K562 (cell line): Measurements from ENCODE around the gene USP22. TPM values are rescaled to one million over a fixed set of nuclear protein-coding genes. Genes with fewer than 3 reads are reported as not detected.

Experiments
- ARID4B ChIP-seq: sonication (generic); formaldehyde crosslinking; IDR thresholded peaks from 2 replicates; pipeline ENCODE4 v1.8.0; 2022; ENCODE audit warnings: mild to moderate bottlenecking, missing genetic modification reagents
- CHD4 ChIP-seq: fragments of 200-600 bp; sonication (generic); IDR thresholded peaks from 3 replicates; pipeline ENCODE4 v1.6.1; 2012; ENCODE audit warnings: low read depth, mild to moderate bottlenecking, mixed read lengths, low read length, inconsistent platforms; ENCODE audit not compliant: insufficient read depth, insufficient replicate concordance, poor library complexity, severe bottlenecking
- EGR1 ChIP-seq: fragments of 450-650 bp; conservative IDR thresholded peaks from 2 replicates; pipeline ENCODE4 v1.6.1; 2017; ENCODE audit warnings: mild to moderate bottlenecking
- GTF2F1 ChIP-seq: IDR thresholded peaks from 2 replicates; pipeline ENCODE4 v1.6.1; 2011; ENCODE audit warnings: low read depth, low read length, improper control_type of control experiment
- HEY1 ChIP-seq: fragments of 250-450 bp; sonication (Bioruptor Pico); IDR thresholded peaks from 2 replicates; pipeline ENCODE4 v1.5.0; 2020; ENCODE audit warnings: mild to moderate bottlenecking, moderate library complexity, borderline replicate concordance
- MAFK ChIP-seq: IDR thresholded peaks from 2 replicates; pipeline ENCODE4 v1.6.1; 2011; ENCODE audit warnings: low read length, improper control_type of control experiment
- RBM34 ChIP-seq: fragments of 200-400 bp; formaldehyde crosslinking; IDR thresholded peaks from 2 replicates; pipeline ENCODE4 v1.6.1; 2018; ENCODE audit warnings: low read length, borderline replicate concordance; ENCODE audit not compliant: insufficient read depth
- TBL1XR1 ChIP-seq, 2 experiments: IDR thresholded peaks; 2 replicates each; pipeline ENCODE4 v1.6.1; 2012; ENCODE audit warnings: improper control_type of control experiment in 2 of 2, low read length in 2 of 2, mild to moderate bottlenecking in 1 of 2
- TFAM ChIP-seq: fragments of 250-450 bp; sonication (Bioruptor Pico); conservative IDR thresholded peaks from 2 replicates; pipeline ENCODE4 v1.5.0; 2021; ENCODE audit warnings: mild to moderate bottlenecking, moderate library complexity
- TFE3 ChIP-seq: fragments of 450-650 bp; formaldehyde crosslinking; IDR thresholded peaks from 2 replicates; pipeline ENCODE4 v1.4.0; 2020; ENCODE audit warnings: mild to moderate bottlenecking, mixed read lengths
- ZBTB2 ChIP-seq: fragments of 450-650 bp; IDR thresholded peaks from 2 replicates; pipeline ENCODE4 v1.6.1; 2016; ENCODE audit warnings: antibody characterized with exemption
- ZBTB33 ChIP-seq: sonication (generic); formaldehyde crosslinking; IDR thresholded peaks from 2 replicates; pipeline ENCODE4 v1.8.1; 2023; ENCODE audit warnings: mild to moderate bottlenecking, missing genetic modification reagents
- ZBTB8A ChIP-seq: fragments of 450-650 bp; IDR thresholded peaks from 2 replicates; pipeline ENCODE4 v1.6.1; 2018; ENCODE audit warnings: mild to moderate bottlenecking, moderate library complexity; ENCODE audit not compliant: partially characterized antibody
- ZNF41 ChIP-seq: fragments of 250-450 bp; sonication (Bioruptor Pico); conservative IDR thresholded peaks from 2 replicates; pipeline ENCODE4 v1.4.0; 2020; ENCODE audit warnings: mild to moderate bottlenecking
- polyA plus RNA-seq, 8 experiments: library from polyadenylated mRNA; depleted of rRNA in 4 of 8; stranded (reverse) in 5 of 8; unstranded in 3 of 8; fragments of >200 nt; fragmentation: Nextera tagmentation in 2 of 8; fragmentation: Illumina TruSeq in 1 of 8; extraction: Ambion mirVana in 2 of 8; extraction: Trizol in 1 of 8; gene quantifications; 2 replicates each; pipeline versions ENCODE4 v1.2.1 to v1.2.3, GENCODE V29; 2011 to 2014; ENCODE audit warnings: inconsistent platforms in 1 of 8, missing spikeins in 1 of 8
- total RNA-seq, 7 experiments: library from RNA; depleted of rRNA in 6 of 7; stranded (reverse); fragments of >200 nt in 6 of 7; fragmentation: Illumina TruSeq in 2 of 7; extraction: Trizol in 2 of 7; gene quantifications; 2 replicates each; pipeline versions ENCODE4 v1.2.1 to v1.2.3, GENCODE V29; 2011 to 2021; ENCODE audit warnings: low replicate concordance in 1 of 7

The USP22 gene
- total and polyA plus RNA-seq, 9 of the 15 experiments (the other 6 are each of a cell fraction or from before 2014, with no cell fraction given), result 6.5 to 113 (median 58.9) TPM

- TF ChIP-seq ZBTB33 (CRISPR knock-in tag) (no peak), ZBTB2 (no peak), ZBTB8A (no peak), CHD4 (no peak), TBL1XR1 (IDR thresholded peaks at IDR 0.05; ENCODE audit: low read length in 2 of 2) (no peak), ARID4B (CRISPR knock-in tag) (no peak), TFAM (CRISPR knock-in tag) (no peak), ZNF41 (CRISPR knock-in tag) (no peak), HEY1 (CRISPR knock-in tag) (no peak), TFE3 (CRISPR knock-in tag) (no peak), MAFK (no peak), GTF2F1 (no peak), RBM34 (0 out of 2 replicates have a peak, but pooled peaks have one; percentile 24), EGR1 (no peak)
These were observed at the start of gene USP22 (continued) for GRCh38 chr17:21042458-21043295.
